NCI-H748 (cell line): Measurements from ENCODE around the gene SLC39A11.
"Not testable (repeated sequence)": the region's sequence is repeated elsewhere in the genome, so short reads cannot be mapped to it uniquely, and the experiment has no call there.

ENCODE experiments used
- DNase-seq: peaks from one replicate; lab custom pipeline; 2025; ENCODE audit not compliant: unreplicated experiment; lab: John Stamatoyannopoulos, UW

SLC39A11 gene

GRCh38 chr17:73111386-73111785 lies 18.9 kb upstream of the SLC39A11 start:
- DNase-seq: no peak

GRCh38 chr17:73107191-73107590 lies 14.7 kb upstream of the SLC39A11 start:
- no peak for DNase-seq

- no peak for DNase-seq
Observed at GRCh38 chr17:73105431-73105830, 12.9 kb upstream of the SLC39A11 start.

GRCh38 chr17:73104450-73104849 lies 12.0 kb upstream of the SLC39A11 start:
- no peak for DNase-seq

- DNase-seq: no peak
Observed at GRCh38 chr17:73103641-73104335, 11.3 kb upstream of the SLC39A11 start.

GRCh38 chr17:73101031-73101430 lies 8.5 kb upstream of the SLC39A11 start:
- no peak for DNase-seq

GRCh38 chr17:73100363-73100762 lies 7.9 kb upstream of the SLC39A11 start:
- DNase-seq: no peak

GRCh38 chr17:73099511-73099910 lies 7.0 kb upstream of the SLC39A11 start:
- peak; percentile 22 for DNase-seq

GRCh38 chr17:73098919-73099318 lies 6.4 kb upstream of the SLC39A11 start:
- no peak for DNase-seq

GRCh38 chr17:73097973-73098765 lies 5.7 kb upstream of the SLC39A11 start:
- not testable (repeated sequence) for DNase-seq

GRCh38 chr17:73096866-73097265 lies 4.4 kb upstream of the SLC39A11 start:
- DNase-seq: no peak

- DNase-seq: no peak
Observed at GRCh38 chr17:73096211-73096610, 3.7 kb upstream of the SLC39A11 start.

- no peak for DNase-seq
Observed at GRCh38 chr17:73093286-73093685, 798 bp upstream of the SLC39A11 start.

- peak; percentile 32 for DNase-seq
Observed at GRCh38 chr17:73091770-73092522, 542 bp downstream of the SLC39A11 start.

GRCh38 chr17:73091410-73091769 lies 1.1 kb downstream of the SLC39A11 start:
- no peak for DNase-seq

GRCh38 chr17:73090396-73091202 lies 1.9 kb downstream of the SLC39A11 start:
- DNase-seq: no peak

- DNase-seq: no peak
Observed at GRCh38 chr17:73089322-73090317, 2.9 kb downstream of the SLC39A11 start.

- DNase-seq: no peak
Observed at GRCh38 chr17:73088561-73088960, 3.9 kb downstream of the SLC39A11 start.

GRCh38 chr17:73083432-73083831 lies 9.1 kb downstream of the SLC39A11 start:
- DNase-seq: no peak

- DNase-seq: no peak
Observed at GRCh38 chr17:73074566-73074965, 17.9 kb downstream of the SLC39A11 start.
